Choroid plexus epithelial cell (primary cell): ENCODE data around the gene MACROH2A1.

Experiments
- DNase-seq: peaks from one replicate; pipeline ENCODE4 v3.0.0-alpha.2; 2010; ENCODE audit warnings: low read depth
- H3K4me3 ChIP-seq: 2 replicates; pipeline ENCODE4 v1.5.1; 2011; ENCODE audit warnings: low read depth, mild to moderate bottlenecking, control low read depth, low read length, moderate library complexity
- CTCF ChIP-seq: conservative IDR thresholded peaks from 2 replicates; pipeline ENCODE4 v1.5.1; 2011; ENCODE audit warnings: low read depth, mild to moderate bottlenecking, control low read depth, inconsistent platforms, low read length, moderate library complexity

The MACROH2A1 gene

GRCh38 chr5:135349886-135350285 is 49.1 kb downstream of the MACROH2A1 start:
- no peak for DNase-seq
- TF ChIP-seq CTCF: no peak
- H3K4me3 ChIP-seq: no peak overlapping the region

- H3K4me3 ChIP-seq: no peak overlapping the region
- DNase-seq: no peak
- no peak for TF ChIP-seq CTCF
Observed at GRCh38 chr5:135349451-135349850, 49.6 kb downstream of the MACROH2A1 start.

GRCh38 chr5:135348918-135349317 is 50.1 kb downstream of the MACROH2A1 start:
- no peak overlapping the region for H3K4me3 ChIP-seq
- no peak for TF ChIP-seq CTCF
- no peak for DNase-seq

- no peak for TF ChIP-seq CTCF
- no peak overlapping the region for H3K4me3 ChIP-seq
- DNase-seq: no peak
Observed at GRCh38 chr5:135347392-135347791, 51.6 kb downstream of the MACROH2A1 start.

- no peak for TF ChIP-seq CTCF
- no peak overlapping the region for H3K4me3 ChIP-seq
- no peak for DNase-seq
Observed at GRCh38 chr5:135345956-135346731, 52.9 kb downstream of the MACROH2A1 start.

GRCh38 chr5:135344349-135344748 is 54.7 kb downstream of the MACROH2A1 start:
- no peak for DNase-seq
- TF ChIP-seq CTCF: no peak
- no peak overlapping the region for H3K4me3 ChIP-seq

- no peak for TF ChIP-seq CTCF
- no peak overlapping the region for H3K4me3 ChIP-seq
- no peak for DNase-seq
Observed at GRCh38 chr5:135343413-135343812, 55.6 kb downstream of the MACROH2A1 start.
